Type B pancreatic cell (in vitro differentiated cells): ENCODE measurements around the gene APOBEC3A. TPM values are rescaled to one million over a fixed set of nuclear protein-coding genes. Genes with fewer than 3 reads are reported as not detected.

Experiments
- DNase-seq: peaks from one replicate; pipeline ENCODE4 v3.0.0; 2021; ENCODE audit warnings: mixed read lengths; ENCODE audit not compliant: unreplicated experiment; ENCODE audit errors: extremely low spot score
- H3K27ac Mint-ChIP-seq: 2 replicates; pipeline ENCODE4 v1.8.0; 2021; ENCODE audit warnings: mild to moderate bottlenecking, mixed read lengths
- H3K27me3 Mint-ChIP-seq: 2 replicates; pipeline ENCODE4 v1.8.0; 2021; ENCODE audit warnings: mixed read lengths
- H3K36me3 Mint-ChIP-seq: 2 replicates; pipeline ENCODE4 v1.8.0; 2021; ENCODE audit warnings: mixed read lengths
- H3K4me1 Mint-ChIP-seq: one replicate; pipeline ENCODE4 v1.8.0; 2021; ENCODE audit warnings: mixed read lengths; ENCODE audit not compliant: unreplicated experiment
- H3K4me3 Mint-ChIP-seq: 2 replicates; pipeline ENCODE4 v1.8.0; 2021; ENCODE audit warnings: mild to moderate bottlenecking, mixed read lengths
- H3K9me3 Mint-ChIP-seq: 2 replicates; pipeline ENCODE4 v1.8.0; 2021; ENCODE audit warnings: mixed read lengths
- long read RNA-seq: library from polyadenylated mRNA; unstranded; transcript quantifications from one replicate; pipeline ENCODE4 v2.0.0, GENCODE V29; 2020
- total RNA-seq: library from RNA; stranded (reverse); gene quantifications from 2 replicates; pipeline ENCODE4 v1.2.1, GENCODE V29; 2021; ENCODE audit warnings: low replicate concordance
- TF ChIP-seq, protein P1 (sequence below): fragments of 200-600 bp; sonication (generic); conservative IDR thresholded peaks from 2 replicates; pipeline ENCODE4 v1.5.0; 2021; ENCODE audit warnings: antibody characterized with exemption, mild to moderate bottlenecking

APOBEC3A gene
- 0.67 and 1.6 TPM in 2 replicates for total RNA-seq
- long read RNA-seq, transcript APOBEC3A-201 (5 exons, 1,444 nt): major isoform, 6 of 6 reads
- long read RNA-seq, partial matches to known transcripts: 0 of 6 reads
- long read RNA-seq, other reads (novel, unspliced or antisense): 0 of 6 reads

DNA sequence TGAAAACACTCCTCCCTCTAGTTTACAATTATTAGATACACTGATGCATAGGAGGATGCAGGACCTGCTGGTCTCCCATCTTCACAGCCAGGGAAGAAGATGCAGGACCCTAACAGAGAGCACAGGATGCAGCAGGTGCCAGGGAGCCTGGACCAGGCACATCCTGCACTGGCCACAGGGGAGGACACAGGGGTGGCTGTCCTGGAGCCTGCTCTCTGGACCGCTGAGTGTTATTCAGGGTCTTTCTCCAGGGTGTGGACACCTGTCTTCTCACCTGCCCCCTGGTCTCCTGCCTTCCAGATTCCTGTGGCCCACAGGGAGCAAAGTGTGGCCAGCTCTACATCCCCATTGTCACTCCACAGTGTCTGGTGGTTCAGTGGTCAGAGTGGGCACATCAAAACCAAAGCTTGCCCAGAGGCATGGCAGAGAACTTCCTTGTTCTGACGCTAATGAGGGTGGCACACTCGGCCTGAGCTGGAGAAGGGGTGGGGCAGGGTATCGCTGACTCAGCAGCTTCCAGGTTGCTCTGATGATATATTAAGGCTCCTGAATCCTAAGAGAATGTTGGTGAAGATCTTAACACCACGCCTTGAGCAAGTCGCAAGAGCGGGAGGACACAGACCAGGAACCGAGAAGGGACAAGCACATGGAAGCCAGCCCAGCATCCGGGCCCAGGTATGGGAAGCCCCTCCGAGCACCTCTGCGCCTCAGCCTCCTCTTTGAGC, at the start of gene APOBEC3A:
Gene APOBEC3A (plus strand): TSS at position 564 of the 725 bp plus-strand sequence. CDS start 83 bp downstream, at position 647.
- peaks cover 3% of the 10 kb centered on the region for H3K27me3 Mint-ChIP-seq
- DNase-seq: no peak
- H3K4me1 Mint-ChIP-seq: no peaks in the 10 kb centered on the region
- H3K9me3 Mint-ChIP-seq: no peaks in the 10 kb centered on the region
- H3K4me3 Mint-ChIP-seq: no peak within 1 kb of the TSS
- TF ChIP-seq, protein P1, sequence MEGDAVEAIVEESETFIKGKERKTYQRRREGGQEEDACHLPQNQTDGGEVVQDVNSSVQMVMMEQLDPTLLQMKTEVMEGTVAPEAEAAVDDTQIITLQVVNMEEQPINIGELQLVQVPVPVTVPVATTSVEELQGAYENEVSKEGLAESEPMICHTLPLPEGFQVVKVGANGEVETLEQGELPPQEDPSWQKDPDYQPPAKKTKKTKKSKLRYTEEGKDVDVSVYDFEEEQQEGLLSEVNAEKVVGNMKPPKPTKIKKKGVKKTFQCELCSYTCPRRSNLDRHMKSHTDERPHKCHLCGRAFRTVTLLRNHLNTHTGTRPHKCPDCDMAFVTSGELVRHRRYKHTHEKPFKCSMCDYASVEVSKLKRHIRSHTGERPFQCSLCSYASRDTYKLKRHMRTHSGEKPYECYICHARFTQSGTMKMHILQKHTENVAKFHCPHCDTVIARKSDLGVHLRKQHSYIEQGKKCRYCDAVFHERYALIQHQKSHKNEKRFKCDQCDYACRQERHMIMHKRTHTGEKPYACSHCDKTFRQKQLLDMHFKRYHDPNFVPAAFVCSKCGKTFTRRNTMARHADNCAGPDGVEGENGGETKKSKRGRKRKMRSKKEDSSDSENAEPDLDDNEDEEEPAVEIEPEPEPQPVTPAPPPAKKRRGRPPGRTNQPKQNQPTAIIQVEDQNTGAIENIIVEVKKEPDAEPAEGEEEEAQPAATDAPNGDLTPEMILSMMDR: no peak
- no peaks in the 10 kb centered on the region for H3K36me3 Mint-ChIP-seq
- H3K27ac Mint-ChIP-seq: no peak within 1 kb of the TSS

DNA sequence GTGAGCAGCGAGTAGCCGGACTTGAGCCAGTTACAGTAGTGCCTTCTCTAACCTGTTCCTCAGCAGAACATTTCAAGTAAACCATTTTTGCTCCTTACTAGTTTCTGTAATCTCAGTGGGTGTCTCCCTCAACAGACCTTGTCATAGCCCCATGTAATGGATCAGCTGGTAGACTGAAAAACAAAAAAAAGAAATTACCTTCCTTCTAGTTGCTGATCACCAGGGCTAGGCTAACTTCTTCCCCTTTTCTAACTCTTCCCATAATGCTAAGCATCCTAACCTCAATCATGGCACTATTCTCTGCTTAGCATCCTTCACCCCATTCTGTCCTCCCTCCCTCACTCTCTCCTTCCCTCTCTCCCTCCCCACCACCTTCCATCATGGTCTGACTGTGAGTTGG, 49.6 kb upstream of the APOBEC3A start:
- Mint-ChIP-seq H3K27ac (no peak overlapping the region), H3K27me3 (peaks cover 21% of the 10 kb centered on the region), H3K4me3 (no peak overlapping the region), H3K36me3 (no peaks in the 10 kb centered on the region), H3K9me3 (peaks cover 8% of the 10 kb centered on the region), H3K4me1 (no peaks in the 10 kb centered on the region)
- TF ChIP-seq, protein P1: no peak
- DNase-seq: no peak

DNA sequence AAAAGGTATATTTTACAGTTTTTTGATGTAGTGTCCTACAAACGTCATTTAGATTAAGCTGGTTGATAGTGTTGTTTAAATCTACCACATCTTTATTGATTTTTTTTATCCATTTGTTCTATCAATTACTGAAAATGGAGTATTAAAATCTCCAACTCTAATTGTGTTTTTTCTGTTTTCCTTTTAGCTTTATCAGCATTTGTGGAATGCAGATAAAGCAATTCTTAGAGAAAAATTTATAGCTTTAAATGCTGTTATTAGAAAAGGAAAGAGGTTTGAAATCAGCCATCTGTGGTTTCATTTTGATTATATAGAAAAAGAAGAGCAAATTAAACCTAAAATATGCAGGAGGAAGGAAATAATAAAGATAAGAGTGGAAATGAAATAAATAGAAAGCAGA, 46.0 kb upstream of the APOBEC3A start:
- TF ChIP-seq, protein P1: no peak
- Mint-ChIP-seq H3K27ac (no peak overlapping the region), H3K27me3 (peaks cover 28% of the 10 kb centered on the region), H3K9me3 (peaks cover 4% of the 10 kb centered on the region), H3K4me3 (no peak overlapping the region), H3K36me3 (no peaks in the 10 kb centered on the region), H3K4me1 (no peaks in the 10 kb centered on the region)
- no peak for DNase-seq

DNA sequence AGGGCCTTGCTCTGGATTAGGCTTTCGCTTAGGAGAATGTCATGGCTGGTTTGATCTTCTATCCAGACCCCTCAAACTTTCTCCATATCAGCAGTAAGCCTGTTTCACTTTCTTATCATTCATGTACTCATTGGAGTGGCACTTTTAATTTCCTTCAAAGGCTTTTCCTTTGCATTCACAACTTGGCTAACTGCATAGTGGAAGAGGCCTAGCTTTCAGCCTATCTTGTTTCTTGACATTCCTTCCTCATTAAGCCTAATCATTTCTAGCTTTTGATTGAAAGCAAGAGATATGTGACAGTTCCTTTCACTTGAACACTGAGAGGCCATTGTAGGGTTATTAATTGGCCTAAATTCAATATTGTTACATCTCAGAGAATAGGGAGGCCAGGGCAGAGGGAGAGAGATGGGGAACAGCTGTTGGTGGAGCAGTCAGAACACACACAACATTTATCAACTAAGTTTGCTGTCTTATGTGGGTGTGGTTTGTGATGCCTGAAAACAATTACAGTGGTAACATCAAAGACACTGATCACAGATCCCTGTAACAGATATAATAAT, 37.7 kb upstream of the APOBEC3A start:
- Mint-ChIP-seq H3K4me1 (peaks cover 12% of the 10 kb centered on the region), H3K36me3 (no peaks in the 10 kb centered on the region), H3K27me3 (peaks cover 20% of the 10 kb centered on the region), H3K27ac (no peak overlapping the region), H3K9me3 (no peaks in the 10 kb centered on the region), H3K4me3 (no peak overlapping the region)
- TF ChIP-seq, protein P1: no peak
- DNase-seq: no peak

DNA sequence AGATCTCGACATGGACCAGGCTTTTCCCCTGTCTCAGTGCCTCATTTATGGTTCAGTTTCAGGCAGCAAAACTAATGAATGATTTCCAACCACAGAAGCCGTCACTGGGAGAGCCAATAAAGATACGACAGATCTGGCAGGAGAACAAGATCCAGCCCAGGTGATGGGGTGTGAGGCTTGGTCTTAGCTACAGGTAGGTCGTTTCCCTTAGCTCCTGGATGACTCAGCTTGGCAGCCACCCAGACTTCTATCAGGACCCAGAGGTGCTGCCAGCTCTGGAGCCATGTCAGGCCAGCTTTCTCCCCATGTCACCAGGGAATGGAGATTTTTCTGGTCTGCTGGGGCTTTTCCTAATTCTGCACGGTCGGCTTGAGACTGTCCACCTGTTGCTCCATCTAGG, 36.3 kb upstream of the APOBEC3A start:
- Mint-ChIP-seq H3K27ac (peak overlapping the region; percentile 36), H3K27me3 (peaks cover 25% of the 10 kb centered on the region)

More for the DNA sequence above, 36.3 kb upstream of the APOBEC3A start:
- H3K36me3 Mint-ChIP-seq: no peaks in the 10 kb centered on the region
- H3K4me3 Mint-ChIP-seq: no peak overlapping the region
- H3K9me3 Mint-ChIP-seq: no peaks in the 10 kb centered on the region
- H3K4me1 Mint-ChIP-seq: peaks cover 14% of the 10 kb centered on the region
- DNase-seq: no peak
- TF ChIP-seq, protein P1: no peak
